Upper lobe of right lung (tissue), 1 donor: ENCODE measurements around the gene BTBD1. TPM values are rescaled to one million over a fixed set of nuclear protein-coding genes. Genes with fewer than 3 reads are reported as not detected.

ENCODE experiments used
- ATAC-seq: fragments of 200-7000 bp; cut with Tn5 transposase; one replicate; pipeline ENCODE4 v1.9.1; 2020; ENCODE audit warnings: mild to moderate bottlenecking, moderate library complexity
- DNase-seq: peaks from one replicate; pipeline ENCODE4 v3.0.0-alpha.2; 2020
- H3K27ac ChIP-seq: fragments of 200-600 bp; one replicate; pipeline ENCODE4 v1.8.0; 2022
- H3K27me3 ChIP-seq: fragments of 200-600 bp; one replicate; pipeline ENCODE4 v1.8.0; 2022; ENCODE audit warnings: mild to moderate bottlenecking
- H3K36me3 ChIP-seq: fragments of 200-600 bp; one replicate; pipeline ENCODE4 v1.8.0; 2022
- H3K4me1 ChIP-seq: fragments of 200-600 bp; one replicate; pipeline ENCODE4 v1.8.0; 2022
- H3K4me3 ChIP-seq: fragments of 200-600 bp; one replicate; pipeline ENCODE4 v1.8.0; 2022; ENCODE audit warnings: mild to moderate bottlenecking
- H3K9me3 ChIP-seq: fragments of 200-600 bp; one replicate; pipeline ENCODE4 v1.8.0; 2022
- intact Hi-C: fragments of 100-400 bp; cut with DNase I; formaldehyde crosslinking; loops from one replicate; pipeline ENCODE4 v1.11.0; 2022
- long read RNA-seq: library from polyadenylated mRNA; unstranded; transcript quantifications from one replicate; pipeline ENCODE4 v2.0.0, GENCODE V29; 2021
- total RNA-seq: library from RNA; stranded (reverse); fragmentation: NEBNext Ultra II Directional; extraction: Animal tissue kit (Norgen Biotek cat#: 25700); gene quantifications from one replicate; pipeline ENCODE4 v1.2.1, GENCODE V29; 2021
- TF ChIP-seq, protein P1 (sequence below): fragments of 200-600 bp; IDR thresholded peaks from one replicate; pipeline ENCODE4 v1.8.0; 2022; ENCODE audit warnings: antibody characterized with exemption
- donor health status: DM: no; HTN: yes; CAD: no; lungs with severe emphysema.

The BTBD1 gene
- 44.6 TPM for total RNA-seq
- long read RNA-seq, transcript BTBD1-201 (8 exons, 3,297 nt): major isoform, 122 of 144 reads
- long read RNA-seq, partial matches to known transcripts: 3 of 144 reads
- long read RNA-seq, other reads (novel, unspliced or antisense): 17 of 144 reads

DNA sequence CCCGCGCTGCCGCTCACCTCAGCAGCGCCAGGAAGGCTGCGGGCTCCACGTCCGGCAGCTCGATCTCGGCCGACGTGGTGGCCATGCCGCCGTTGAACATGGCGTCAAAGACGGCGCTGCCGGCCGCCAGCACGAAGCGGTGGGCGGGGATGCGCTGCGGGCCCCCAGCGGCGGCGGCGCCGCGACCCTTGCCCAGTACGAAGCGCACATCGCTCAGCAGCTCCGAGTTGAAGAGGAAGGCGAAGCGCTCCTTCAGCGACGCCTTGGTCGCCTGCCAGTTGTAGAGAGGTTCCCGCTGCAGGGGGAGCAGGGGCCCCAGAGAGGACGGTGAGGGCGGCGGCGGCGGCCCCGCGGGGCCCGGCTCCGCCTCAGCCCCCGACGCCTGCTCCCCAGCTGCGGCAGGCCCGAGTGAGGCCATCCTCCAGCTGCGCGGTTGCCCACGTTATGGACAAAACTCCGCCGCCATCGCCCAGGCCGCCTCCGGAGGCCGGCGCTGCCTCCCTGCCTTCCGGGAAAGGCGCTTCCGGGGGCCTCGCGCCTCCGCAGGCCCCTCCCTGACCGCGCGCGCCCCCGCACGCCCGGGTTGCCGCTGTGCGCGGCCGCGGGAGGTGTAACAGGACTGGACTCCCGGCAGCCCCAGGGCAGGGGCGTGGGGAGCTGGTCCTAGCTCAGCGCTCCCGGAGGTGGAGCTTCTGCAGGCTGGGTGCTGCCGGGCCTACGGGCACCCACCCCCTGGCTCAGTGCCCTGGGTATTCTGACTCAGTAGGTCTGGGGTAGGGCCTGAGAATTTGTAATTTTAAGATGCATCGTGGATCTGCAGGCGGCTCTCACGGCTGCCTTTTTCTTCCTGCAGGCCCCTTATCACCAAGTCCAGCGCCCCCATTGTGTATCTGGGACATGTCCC, at the start of gene BTBD1:
TSS of gene BTBD1 (minus strand) at position 519 of the 904 bp plus-strand sequence. CDS start at position 418, 101 bp downstream.
- Histone ChIP-seq H3K4me1 (peaks cover 39% of the 10 kb centered on the region), H3K27me3 (no peaks in the 10 kb centered on the region), H3K9me3 (no peaks in the 10 kb centered on the region), H3K36me3 (no peaks in the 10 kb centered on the region), H3K4me3 (peak within 1 kb of the TSS; percentile 97), H3K27ac (peak within 1 kb of the TSS; percentile 98)
- intact Hi-C loops: no loop called here
- TF ChIP-seq, protein P1, sequence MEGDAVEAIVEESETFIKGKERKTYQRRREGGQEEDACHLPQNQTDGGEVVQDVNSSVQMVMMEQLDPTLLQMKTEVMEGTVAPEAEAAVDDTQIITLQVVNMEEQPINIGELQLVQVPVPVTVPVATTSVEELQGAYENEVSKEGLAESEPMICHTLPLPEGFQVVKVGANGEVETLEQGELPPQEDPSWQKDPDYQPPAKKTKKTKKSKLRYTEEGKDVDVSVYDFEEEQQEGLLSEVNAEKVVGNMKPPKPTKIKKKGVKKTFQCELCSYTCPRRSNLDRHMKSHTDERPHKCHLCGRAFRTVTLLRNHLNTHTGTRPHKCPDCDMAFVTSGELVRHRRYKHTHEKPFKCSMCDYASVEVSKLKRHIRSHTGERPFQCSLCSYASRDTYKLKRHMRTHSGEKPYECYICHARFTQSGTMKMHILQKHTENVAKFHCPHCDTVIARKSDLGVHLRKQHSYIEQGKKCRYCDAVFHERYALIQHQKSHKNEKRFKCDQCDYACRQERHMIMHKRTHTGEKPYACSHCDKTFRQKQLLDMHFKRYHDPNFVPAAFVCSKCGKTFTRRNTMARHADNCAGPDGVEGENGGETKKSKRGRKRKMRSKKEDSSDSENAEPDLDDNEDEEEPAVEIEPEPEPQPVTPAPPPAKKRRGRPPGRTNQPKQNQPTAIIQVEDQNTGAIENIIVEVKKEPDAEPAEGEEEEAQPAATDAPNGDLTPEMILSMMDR: peak; percentile 20
- ATAC-seq (peak; percentile 99), DNase-seq (peak; percentile 97)

GRCh38 chr15:83115831-83116565, 48.9 kb upstream of the BTBD1 start:
- no peak overlapping the region for H3K4me3 ChIP-seq
- no peaks in the 10 kb centered on the region for H3K27me3 ChIP-seq
- H3K9me3 ChIP-seq: no peaks in the 10 kb centered on the region
- TF ChIP-seq, protein P1: no peak
- H3K4me1 ChIP-seq: peaks cover 13% of the 10 kb centered on the region
- intact Hi-C loops: no loop called here
- DNase-seq: no peak
- peaks cover 20% of the 10 kb centered on the region for H3K36me3 ChIP-seq
- ATAC-seq: no peak
- H3K27ac ChIP-seq: no peak overlapping the region

DNA sequence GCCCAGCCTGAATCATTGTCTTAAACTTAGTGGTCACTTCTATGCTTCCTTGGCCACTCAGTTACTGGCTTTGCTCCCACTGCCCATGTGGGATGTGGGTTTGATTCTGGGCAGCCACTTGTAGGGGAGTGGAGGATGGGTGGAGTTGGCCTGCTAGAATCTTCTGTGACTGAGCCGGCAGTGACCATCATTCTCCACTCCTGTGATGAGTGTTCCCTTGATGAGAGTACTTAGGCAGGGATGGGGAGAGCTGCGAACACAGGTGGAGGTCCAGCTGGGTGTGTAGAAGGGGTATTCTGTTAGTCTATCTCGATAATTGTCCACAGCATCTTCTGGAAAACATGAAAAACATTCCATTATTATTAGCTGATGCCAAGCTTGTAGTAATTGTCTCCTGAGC, 48.4 kb upstream of the BTBD1 start:
- Histone ChIP-seq H3K27me3 (no peaks in the 10 kb centered on the region), H3K27ac (no peak overlapping the region), H3K9me3 (no peaks in the 10 kb centered on the region), H3K36me3 (peaks cover 20% of the 10 kb centered on the region), H3K4me3 (no peak overlapping the region), H3K4me1 (peaks cover 13% of the 10 kb centered on the region)
- intact Hi-C loops: no loop called here
- TF ChIP-seq, protein P1: no peak
- no peak for DNase-seq
- ATAC-seq: no peak

- intact Hi-C loops: no loop called here
- H3K4me3 ChIP-seq: no peak overlapping the region
- peaks cover 20% of the 10 kb centered on the region for H3K36me3 ChIP-seq
- DNase-seq (no peak), ATAC-seq (no peak)
- H3K27me3 ChIP-seq: no peaks in the 10 kb centered on the region
- H3K27ac ChIP-seq: no peak overlapping the region
- H3K4me1 ChIP-seq: peaks cover 13% of the 10 kb centered on the region
- H3K9me3 ChIP-seq: no peaks in the 10 kb centered on the region
- TF ChIP-seq, protein P1: no peak
Measured at GRCh38 chr15:83114856-83115255, 47.8 kb upstream of the BTBD1 start.

- peak; percentile 68 for ATAC-seq
- TF ChIP-seq, protein P1: no peak
- H3K36me3 ChIP-seq: peaks cover 20% of the 10 kb centered on the region
- peaks cover 18% of the 10 kb centered on the region for H3K4me1 ChIP-seq
- no peak overlapping the region for H3K4me3 ChIP-seq
- peak; percentile 72 for DNase-seq
- no peaks in the 10 kb centered on the region for H3K9me3 ChIP-seq
- H3K27ac ChIP-seq: peak overlapping the region; percentile 24
- intact Hi-C loops: no loop called here
- H3K27me3 ChIP-seq: no peaks in the 10 kb centered on the region
Measured at GRCh38 chr15:83113881-83114674, 47.0 kb upstream of the BTBD1 start.
